HG03060 (cell line): ENCODE measurements around the gene CD200R1L.

Experiments
- ATAC-seq: cut with Tn5 transposase; IDR thresholded peaks from one replicate; pipeline ENCODE4 v1.9.1; 2021; ENCODE audit warnings: low read depth, moderate number of reproducible peaks; ENCODE audit not compliant: unreplicated experiment

CD200R1L gene

GRCh38 chr3:112770032-112770626, 76.5 kb downstream of the CD200R1L start:
- ATAC-seq = no peak

- ATAC-seq = no peak
Observed at GRCh38 chr3:112769286-112769978, 77.2 kb downstream of the CD200R1L start.

GRCh38 chr3:112767777-112768176, 78.9 kb downstream of the CD200R1L start:
- ATAC-seq = no peak

GRCh38 chr3:112767177-112767576, 79.5 kb downstream of the CD200R1L start:
- ATAC-seq = no peak
